K562 (cell line): ENCODE results near the gene FOSL1. TPM values are rescaled to one million over a fixed set of nuclear protein-coding genes. Genes with fewer than 3 reads are reported as not detected.

Experiments
- ATAC-seq: fragments of 200-7000 bp; cut with Tn5 transposase; 3 replicates; pipeline ENCODE4 v1.9.1; 2020; ENCODE audit warnings: moderate library complexity
- BruUV-seq: library from RNA; stranded (reverse); fragments of 400-500 nt; replicated peaks from 2 replicates; lab custom pipeline; 2021; lab: Mats Ljungman, UMichigan
- CTCF ChIA-PET: fragments of 300-600 bp; formaldehyde crosslinking; extraction: SDS; loops from one replicate; lab custom pipeline; 2021; ENCODE audit warnings: low intra/inter-chr PET ratio; lab: Yijun Ruan, JAX
- POLR2A ChIA-PET: fragments of 300-600, 350-650 bp; sonication (Branson Sonifier 250); formaldehyde crosslinking; extraction: SDS; loops from one replicate; lab custom pipeline; 2021; ENCODE audit warnings: antibody characterized with exemption, inconsistent platforms; lab: Yijun Ruan, JAX
- DNase-seq, 4 experiments: peaks; one replicate each; pipeline versions ENCODE4 v3.0.0 to v3.0.0-alpha.2; 2011 to 2018; ENCODE audit warnings: low spot score in 3 of 4, mixed read lengths in 3 of 4; ENCODE audit errors: extremely low read depth in 1 of 4
- FAIRE-seq: peaks from 2 replicates; lab custom pipeline; 2011; peaks lifted over from hg19 to GRCh38; lab: Jason Lieb, UNC
- H2AFZ ChIP-seq: 2 replicates; pipeline ENCODE4 v1.6.0; 2011; ENCODE audit warnings: low read depth, low read length, control low read depth, inconsistent platforms
- H3K27ac ChIP-seq: fragments of 200-600 bp; 3 replicates; pipeline ENCODE4 v1.8.0; 2011; ENCODE audit warnings: low read depth, mild to moderate bottlenecking, control low read depth, inconsistent platforms, low read length, moderate library complexity, mixed read lengths; ENCODE audit errors: extremely low read depth
- H3K27me3 ChIP-seq, 2 experiments: fragments of 300-600 bp in 1 of 2; 2 replicates in 1 of 2; 3 replicates in 1 of 2; pipeline versions ENCODE4 v1.6.0 to v1.8.0; 2011; ENCODE audit warnings: inconsistent platforms in 2 of 2, low read length in 2 of 2, mild to moderate bottlenecking in 1 of 2, mixed read lengths in 1 of 2, moderate library complexity in 1 of 2; ENCODE audit not compliant: control insufficient read depth in 2 of 2, insufficient read depth in 2 of 2
- H3K36me3 ChIP-seq: fragments of 300-600 bp; 3 replicates; pipeline ENCODE4 v1.8.0; 2011; ENCODE audit warnings: mild to moderate bottlenecking, low read length, inconsistent platforms; ENCODE audit not compliant: control insufficient read depth, insufficient read depth
- H3K4me1 ChIP-seq, 2 experiments: fragments of 200-600 bp in 1 of 2; replicated peaks in 1 of 2; 2 replicates in 1 of 2; 3 replicates in 1 of 2; pipeline versions ENCODE4 v1.5.1 to v1.8.0; 2011; ENCODE audit warnings: inconsistent platforms in 2 of 2, low read length in 2 of 2, mild to moderate bottlenecking in 1 of 2, mixed read lengths in 1 of 2, moderate library complexity in 1 of 2; ENCODE audit not compliant: control insufficient read depth in 2 of 2, insufficient read depth in 2 of 2
- H3K4me2 ChIP-seq: 2 replicates; pipeline ENCODE4 v1.6.1; 2011; ENCODE audit warnings: low read length, control low read depth, inconsistent platforms, mixed read lengths; ENCODE audit not compliant: insufficient read depth
- H3K4me3 ChIP-seq: fragments of 200-600 bp; sonication (generic), shearing (Covaris generic); 2 replicates; pipeline ENCODE4 v1.5.1; 2016; ENCODE audit warnings: control low read depth, inconsistent platforms
- H3K79me2 ChIP-seq: fragments of 200-600 bp; 3 replicates; pipeline ENCODE4 v1.8.0; 2011; ENCODE audit warnings: low read length, inconsistent platforms; ENCODE audit not compliant: control insufficient read depth, insufficient read depth
- H3K9ac ChIP-seq, 2 experiments: 2 replicates each; pipeline versions ENCODE4 v1.6.0 to v1.6.1; 2011; ENCODE audit warnings: low read depth in 2 of 2, low read length in 2 of 2, control low read depth in 1 of 2, inconsistent platforms in 1 of 2, mild to moderate bottlenecking in 1 of 2, mixed read lengths in 1 of 2; ENCODE audit not compliant: insufficient read depth in 1 of 2
- H3K9me1 ChIP-seq: one replicate; pipeline ENCODE4 v1.6.0; 2011; ENCODE audit warnings: inconsistent platforms, mild to moderate bottlenecking, low read length, moderate library complexity; ENCODE audit not compliant: control insufficient read depth, insufficient read depth
- H3K9me3 ChIP-seq: replicated peaks from 2 replicates; pipeline ENCODE4 v1.5.1; 2011; ENCODE audit warnings: low read depth, low read length, inconsistent platforms; ENCODE audit not compliant: control insufficient read depth, insufficient read depth
- H4K20me1 ChIP-seq: replicated peaks from 2 replicates; pipeline ENCODE4 v1.6.1; 2011; ENCODE audit warnings: low read length, inconsistent platforms, mixed read lengths; ENCODE audit not compliant: control insufficient read depth, insufficient read depth
- CUX1 ChIP-seq: fragments of 200-800 bp; sonication (Bioruptor generic); IDR thresholded peaks from 2 replicates; pipeline ENCODE4 v1.6.1; 2016; ENCODE audit warnings: missing genetic modification characterization, missing compliant biosample characterization
- ERF ChIP-seq: fragments of 450-650 bp; formaldehyde crosslinking; IDR thresholded peaks from 2 replicates; pipeline ENCODE4 v1.4.0; 2020; ENCODE audit warnings: mild to moderate bottlenecking, mixed read lengths
- FOS ChIP-seq: IDR thresholded peaks from 3 replicates; pipeline ENCODE4 v1.6.1; 2011; ENCODE audit not compliant: insufficient read length; ENCODE audit errors: extremely low read depth
- FOXA3 ChIP-seq, 2 experiments: fragments of 450-650 bp in 1 of 2; sonication (generic) in 1 of 2; formaldehyde crosslinking; IDR thresholded peaks in 1 of 2; conservative IDR thresholded peaks in 1 of 2; 2 replicates each; pipeline versions ENCODE4 v1.4.0 to v1.8.0; 2020 to 2022; ENCODE audit warnings: mild to moderate bottlenecking in 2 of 2, missing genetic modification reagents in 1 of 2
- MAFG ChIP-seq: fragments of 450-650 bp; conservative IDR thresholded peaks from 2 replicates; pipeline ENCODE4 v1.6.1; 2016; ENCODE audit warnings: missing genetic modification characterization, missing compliant biosample characterization
- NFIC ChIP-seq: fragments of 450-650 bp; IDR thresholded peaks from 2 replicates; pipeline ENCODE4 v1.6.1; 2017; ENCODE audit warnings: mild to moderate bottlenecking, inconsistent platforms
- NR1H2 ChIP-seq: sonication (generic); formaldehyde crosslinking; IDR thresholded peaks from 2 replicates; pipeline ENCODE4 v1.4.0; 2020; ENCODE audit warnings: mild to moderate bottlenecking, missing genetic modification reagents
- RBFOX2 ChIP-seq: fragments of 200-400 bp; formaldehyde crosslinking; IDR thresholded peaks from 2 replicates; pipeline ENCODE4 v1.6.1; 2017; ENCODE audit warnings: low read depth, mild to moderate bottlenecking, low read length, moderate library complexity
- SPI1 ChIP-seq: IDR thresholded peaks from 2 replicates; pipeline ENCODE4 v1.6.1; 2011; ENCODE audit warnings: low read depth, low read length, control low read depth, borderline replicate concordance
- VEZF1 ChIP-seq: fragments of 200-800 bp; sonication (Bioruptor generic); IDR thresholded peaks from 2 replicates; pipeline ENCODE4 v1.6.1; 2017; ENCODE audit warnings: missing genetic modification characterization, missing compliant biosample characterization
- ZNF778 ChIP-seq: fragments of 450-650 bp; formaldehyde crosslinking; IDR thresholded peaks from 2 replicates; pipeline ENCODE4 v1.4.0; 2020; ENCODE audit warnings: mild to moderate bottlenecking, moderate library complexity
- WGBS: fragments of 100-300 bp; shearing (Covaris generic); methylation state at CpG from one replicate; pipeline ENCODE4 v1.1.6; 2016; ENCODE audit warnings: low coverage, mixed read lengths; ENCODE audit not compliant: insufficient coverage; ENCODE audit errors: missing lambda C conversion rate; 5-methylcytosine and 5-hydroxymethylcytosine counted together
- in situ Hi-C: fragments of 300-500 bp; cut with MboI; formaldehyde crosslinking; loops from 4 replicates; pipeline ENCODE4 v1.15.0; 2018; ENCODE audit warnings: inconsistent platforms, mixed read lengths
- intact Hi-C: fragments of 100-400 bp; cut with micrococcal nuclease; formaldehyde crosslinking; loops from 2 replicates; pipeline ENCODE4 v1.14.2; 2022
- polyA plus RNA-seq, 8 experiments: library from polyadenylated mRNA; depleted of rRNA in 4 of 8; stranded (reverse) in 5 of 8; unstranded in 3 of 8; fragments of >200 nt; fragmentation: Nextera tagmentation in 2 of 8; fragmentation: Illumina TruSeq in 1 of 8; extraction: Ambion mirVana in 2 of 8; extraction: Trizol in 1 of 8; gene quantifications; 2 replicates each; pipeline versions ENCODE4 v1.2.1 to v1.2.3, GENCODE V29; 2011 to 2014; ENCODE audit warnings: inconsistent platforms in 1 of 8, missing spikeins in 1 of 8
- total RNA-seq, 7 experiments: library from RNA; depleted of rRNA in 6 of 7; stranded (reverse); fragments of >200 nt in 6 of 7; fragmentation: Illumina TruSeq in 2 of 7; extraction: Trizol in 2 of 7; gene quantifications; 2 replicates each; pipeline versions ENCODE4 v1.2.1 to v1.2.3, GENCODE V29; 2011 to 2021; ENCODE audit warnings: low replicate concordance in 1 of 7

Gene FOSL1
- total and polyA plus RNA-seq, 9 of the 15 experiments (the other 6 are each of a cell fraction or from before 2014, with no cell fraction given) = 3.5 to 39.6 (median 10.0) TPM

GRCh38 chr11:65920372-65920802 is 20.2 kb upstream of the FOSL1 start:
- ATAC-seq (no peak), DNase-seq (no peak), FAIRE-seq (no peak)
- H3K27me3 ChIP-seq = no peaks in the 10 kb centered on the region
- 77% methylated on average over 15 of the region's 15 CpGs for WGBS
- no peaks in the 10 kb centered on the region for H3K9me3 ChIP-seq
- BruUV-seq = no TSS peak
- TF ChIP-seq SPI1 (no peak), ZNF778 (CRISPR knock-in tag) (no peak), CUX1 (CRISPR knock-in tag) (no peak), FOS (no peak), FOXA3 (CRISPR knock-in tag; conservative IDR thresholded peaks at IDR 0.05 in 1 of 2, IDR thresholded peaks at IDR 0.05 in 1 of 2) (0 out of 4 replicates have a peak, but pooled peaks of 1 of the 2 experiments have one; percentile 7), NFIC (peak; percentile 67), NR1H2 (CRISPR knock-in tag) (no peak), VEZF1 (CRISPR knock-in tag) (no peak), RBFOX2 (peak; percentile 54), MAFG (tag) (no peak), ERF (CRISPR knock-in tag) (no peak)
- ChIA-PET CTCF (no interaction called here), POLR2A (interaction anchor here (1.3 kb wide), 1 partner anchor 30 kb away, joined by 4 read pairs; the partner anchor contains the start of gene CCDC85B)
- H3K36me3 ChIP-seq = peaks cover 31% of the 10 kb centered on the region; the same call in 1 of the 3 replicates
- intact Hi-C loops (no loop called here), in situ Hi-C loops (no loop called here)
- peak overlapping the region; percentile 46 to 91; a peak in 3 of 4 replicates for H3K9ac ChIP-seq
- H2AFZ ChIP-seq = no peak overlapping the region; the same call in 1 of the 2 replicates
- peaks cover 21 to 58% of the 10 kb centered on the region in 2 experiments for H3K4me1 ChIP-seq
- no peaks in the 10 kb centered on the region for H3K9me1 ChIP-seq
- no peaks in the 10 kb centered on the region for H4K20me1 ChIP-seq
- H3K4me3 ChIP-seq = peak overlapping the region; percentile 98
- H3K79me2 ChIP-seq = peaks cover 31% of the 10 kb centered on the region
- H3K4me2 ChIP-seq = peak overlapping the region; percentile 75
- no peak overlapping the region for H3K27ac ChIP-seq
